H9 (cell line): ENCODE measurements around the gene DACT2. TPM values are rescaled to one million over a fixed set of nuclear protein-coding genes. Genes with fewer than 3 reads are reported as not detected.

Experiments used
- DNase-seq: peaks from one replicate; pipeline ENCODE4 v3.0.0-alpha.2; 2017
- H2AFZ ChIP-seq: one replicate; pipeline ENCODE4 v1.6.1; 2013; ENCODE audit warnings: mild to moderate bottlenecking, low read length, control low read depth, moderate library complexity
- H2AK5ac ChIP-seq: 2 replicates; pipeline ENCODE4 v1.6.1; 2013; ENCODE audit warnings: low read length, control low read depth, mixed read lengths; ENCODE audit not compliant: insufficient read length
- H2BK120ac ChIP-seq: one replicate; pipeline ENCODE4 v1.6.1; 2013; ENCODE audit warnings: low read depth, mild to moderate bottlenecking, low read length, control low read depth, inconsistent platforms; ENCODE audit not compliant: poor library complexity, severe bottlenecking
- H2BK12ac ChIP-seq: 2 replicates; pipeline ENCODE4 v1.6.1; 2013; ENCODE audit warnings: low read length, control low read depth, mixed read lengths, low read depth; ENCODE audit not compliant: insufficient read length
- H2BK15ac ChIP-seq: 2 replicates; pipeline ENCODE4 v1.6.1; 2013; ENCODE audit warnings: low read depth, low read length, control low read depth
- H2BK20ac ChIP-seq: one replicate; pipeline ENCODE4 v1.6.1; 2013; ENCODE audit warnings: low read depth, mild to moderate bottlenecking, low read length, control low read depth, inconsistent platforms; ENCODE audit not compliant: poor library complexity, severe bottlenecking
- H2BK5ac ChIP-seq: 2 replicates; pipeline ENCODE4 v1.6.1; 2013; ENCODE audit warnings: low read length, control low read depth, mixed read lengths; ENCODE audit not compliant: insufficient read length
- H3K14ac ChIP-seq: 2 replicates; pipeline ENCODE4 v1.6.1; 2013; ENCODE audit warnings: low read length, control low read depth; ENCODE audit not compliant: insufficient read depth
- H3K18ac ChIP-seq: 2 replicates; pipeline ENCODE4 v1.6.1; 2013; ENCODE audit warnings: low read depth, mild to moderate bottlenecking, mixed read lengths, low read length, control low read depth; ENCODE audit not compliant: insufficient read length
- H3K23ac ChIP-seq: 2 replicates; pipeline ENCODE4 v1.6.1; 2013; ENCODE audit warnings: low read length, control low read depth, mixed read lengths, low read depth; ENCODE audit not compliant: insufficient read length
- H3K23me2 ChIP-seq: 2 replicates; pipeline ENCODE4 v1.6.1; 2013; ENCODE audit warnings: low read depth, mild to moderate bottlenecking, mixed read lengths, low read length, control low read depth; ENCODE audit not compliant: insufficient read length, poor library complexity, severe bottlenecking
- H3K27ac ChIP-seq: 2 replicates; pipeline ENCODE4 v1.5.1; 2013; ENCODE audit warnings: low read length, control low read depth, mixed read lengths, low read depth; ENCODE audit not compliant: insufficient read length
- H3K27me3 ChIP-seq: 2 replicates; pipeline ENCODE4 v1.6.1; 2013; ENCODE audit warnings: low read length, control low read depth, inconsistent platforms; ENCODE audit not compliant: insufficient read depth
- H3K4ac ChIP-seq: 2 replicates; pipeline ENCODE4 v1.6.1; 2013; ENCODE audit warnings: low read depth, mild to moderate bottlenecking, control low read depth, inconsistent platforms, low read length, moderate library complexity
- H3K4me1 ChIP-seq: 2 replicates; pipeline ENCODE4 v1.6.1; 2013; ENCODE audit warnings: low read length, control low read depth, inconsistent platforms; ENCODE audit not compliant: insufficient read depth
- H3K4me2 ChIP-seq: 2 replicates; pipeline ENCODE4 v1.6.1; 2013; ENCODE audit warnings: low read length, control low read depth, mixed read lengths; ENCODE audit not compliant: insufficient read length, insufficient read depth
- H3K56ac ChIP-seq: 2 replicates; pipeline ENCODE4 v1.6.1; 2013; ENCODE audit warnings: low read depth, mild to moderate bottlenecking, mixed read lengths, low read length, control low read depth; ENCODE audit not compliant: insufficient read length
- H3K79me1 ChIP-seq: 2 replicates; pipeline ENCODE4 v1.6.1; 2013; ENCODE audit warnings: low read depth, mild to moderate bottlenecking, moderate library complexity, low read length, control low read depth, inconsistent platforms; ENCODE audit not compliant: insufficient read depth, poor library complexity, severe bottlenecking
- H3K79me2 ChIP-seq: 2 replicates; pipeline ENCODE4 v1.6.1; 2013; ENCODE audit warnings: low read length, control low read depth, inconsistent platforms; ENCODE audit not compliant: insufficient read depth
- H3K9ac ChIP-seq: 2 replicates; pipeline ENCODE4 v1.6.1; 2013; ENCODE audit warnings: low read length, control low read depth, mixed read lengths; ENCODE audit not compliant: insufficient read length; ENCODE audit errors: extremely low read depth
- H3K9me3 ChIP-seq: one replicate; pipeline ENCODE4 v1.6.1; 2013; ENCODE audit warnings: low read depth, low read length, inconsistent platforms; ENCODE audit not compliant: control insufficient read depth
- H3T11ph ChIP-seq: one replicate; pipeline ENCODE4 v1.6.1; 2013; ENCODE audit warnings: mild to moderate bottlenecking, low read length, control low read depth, inconsistent platforms
- H4K20me1 ChIP-seq: one replicate; pipeline ENCODE4 v1.6.1; 2013; ENCODE audit not compliant: control insufficient read depth, insufficient read length, insufficient read depth
- H4K5ac ChIP-seq: 2 replicates; pipeline ENCODE4 v1.6.1; 2013; ENCODE audit warnings: low read depth, mild to moderate bottlenecking, mixed read lengths, low read length, control low read depth; ENCODE audit not compliant: insufficient read length
- H4K8ac ChIP-seq: replicated peaks from 2 replicates; pipeline ENCODE4 v1.6.1; 2013; ENCODE audit warnings: low read length, control low read depth, mixed read lengths, low read depth; ENCODE audit not compliant: insufficient read length
- H4K91ac ChIP-seq: 2 replicates; pipeline ENCODE4 v1.6.1; 2013; ENCODE audit warnings: low read depth, mild to moderate bottlenecking, moderate library complexity, mixed read lengths, low read length, control low read depth; ENCODE audit not compliant: insufficient read length
- H3K27ac Mint-ChIP-seq, 3 experiments: 2 replicates in 2 of 3; 3 replicates in 1 of 3; pipeline ENCODE4 v1.8.0; 2020 to 2021; ENCODE audit warnings: mixed read lengths in 3 of 3, mild to moderate bottlenecking in 1 of 3, moderate library complexity in 1 of 3
- H3K27me3 Mint-ChIP-seq: 2 replicates; pipeline ENCODE4 v1.8.0; 2021; ENCODE audit warnings: low read depth, mild to moderate bottlenecking, moderate library complexity, mixed read lengths
- H3K36me3 Mint-ChIP-seq, 3 experiments: 2 replicates in 2 of 3; 3 replicates in 1 of 3; pipeline ENCODE4 v1.8.0; 2020 to 2021; ENCODE audit warnings: low read depth in 3 of 3, mixed read lengths in 3 of 3; ENCODE audit not compliant: insufficient read depth in 1 of 3
- H3K4me1 Mint-ChIP-seq, 2 experiments: 2 replicates each; pipeline ENCODE4 v1.8.0; 2020; ENCODE audit warnings: mixed read lengths in 2 of 2
- H3K4me3 Mint-ChIP-seq, 2 experiments: 2 replicates in 1 of 2; 3 replicates in 1 of 2; pipeline ENCODE4 v1.8.0; 2020 to 2021; ENCODE audit warnings: mild to moderate bottlenecking in 2 of 2, mixed read lengths in 2 of 2, moderate library complexity in 1 of 2
- H3K9me3 Mint-ChIP-seq, 2 experiments: 2 replicates in 1 of 2; 3 replicates in 1 of 2; pipeline ENCODE4 v1.8.0; 2020; ENCODE audit warnings: mild to moderate bottlenecking in 2 of 2, mixed read lengths in 2 of 2, moderate library complexity in 1 of 2
- WGBS: extraction: QIAGEN DNeasy Blood & Tissue Kit; methylation state at CpG from one replicate; pipeline ENCODE4 v1.1.7; 2013; ENCODE audit warnings: missing lambda C conversion rate, low lambda C conversion rate, mixed read lengths; ENCODE audit not compliant: insufficient read length; ENCODE audit errors: extremely low coverage; 5-methylcytosine and 5-hydroxymethylcytosine counted together
- total RNA-seq: library from RNA; stranded (reverse); gene quantifications from 2 replicates; pipeline ENCODE4 v1.2.1, GENCODE V29; 2021
- TF ChIP-seq, protein P1 (sequence below): fragments of 200-600 bp; sonication (generic); conservative IDR thresholded peaks from 3 replicates; pipeline ENCODE4 v1.8.0; 2021; ENCODE audit warnings: antibody characterized with exemption, mild to moderate bottlenecking

Gene DACT2
- total RNA-seq, 1 experiment from 2014 or later = 1.8 TPM

DNA sequence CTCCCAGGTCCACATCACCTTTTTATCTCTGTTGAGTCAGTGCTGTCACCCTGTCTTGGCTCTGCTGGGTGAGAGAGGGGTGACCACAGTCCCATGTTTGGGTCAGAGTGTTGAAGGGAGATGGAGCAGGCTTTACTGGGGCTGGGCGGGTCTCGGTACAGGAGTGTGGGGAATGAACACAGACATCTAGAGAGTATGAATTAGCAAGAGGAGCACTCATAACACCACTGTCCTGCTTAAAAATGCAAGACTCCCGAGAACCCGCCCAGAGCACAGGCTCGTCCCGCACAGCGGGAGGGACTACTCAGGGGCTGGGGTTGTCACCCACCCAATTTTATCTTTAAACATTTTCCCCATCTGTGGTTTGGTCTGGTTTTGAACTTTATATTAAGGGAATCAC is 27.5 kb upstream of the DACT2 start:
- Histone ChIP-seq H2BK20ac (no peak overlapping the region), H3K14ac (no peak overlapping the region; the same call in 1 of the 2 replicates), H3K4ac (no peak overlapping the region), H4K20me1 (no peaks in the 10 kb centered on the region), H3K23ac (no peak overlapping the region), H3K4me1 (no peaks in the 10 kb centered on the region), H4K8ac (no peak overlapping the region), H3K27me3 (no peaks in the 10 kb centered on the region), H3K79me2 (no peaks in the 10 kb centered on the region), H2BK15ac (no peak overlapping the region), H2BK120ac (no peak overlapping the region), H3T11ph (no peak overlapping the region), H3K56ac (no peak overlapping the region), H3K9ac (no peak overlapping the region), H2AFZ (no peak overlapping the region), H2BK5ac (no peak overlapping the region), H2AK5ac (no peak overlapping the region), H3K9me3 (no peaks in the 10 kb centered on the region), H3K4me2 (no peak overlapping the region), H3K23me2 (no peaks in the 10 kb centered on the region), H3K79me1 (no peaks in the 10 kb centered on the region), H4K5ac (no peak overlapping the region), H2BK12ac (no peak overlapping the region), H3K27ac (no peak overlapping the region), H3K18ac (no peak overlapping the region), H4K91ac (no peak overlapping the region)
- H3K27ac Mint-ChIP-seq = no peak overlapping the region
- peaks cover 13 to 18% of the 10 kb centered on the region in 2 experiments for H3K4me1 Mint-ChIP-seq
- no peaks in the 10 kb centered on the region; a peak in 2 of 5 replicates for H3K9me3 Mint-ChIP-seq
- WGBS = no CpG with 5 or more reads among the region's 7 CpGs
- H3K27me3 Mint-ChIP-seq = peaks cover 6% of the 10 kb centered on the region
- no peak overlapping the region for H3K4me3 Mint-ChIP-seq
- TF ChIP-seq, protein P1, sequence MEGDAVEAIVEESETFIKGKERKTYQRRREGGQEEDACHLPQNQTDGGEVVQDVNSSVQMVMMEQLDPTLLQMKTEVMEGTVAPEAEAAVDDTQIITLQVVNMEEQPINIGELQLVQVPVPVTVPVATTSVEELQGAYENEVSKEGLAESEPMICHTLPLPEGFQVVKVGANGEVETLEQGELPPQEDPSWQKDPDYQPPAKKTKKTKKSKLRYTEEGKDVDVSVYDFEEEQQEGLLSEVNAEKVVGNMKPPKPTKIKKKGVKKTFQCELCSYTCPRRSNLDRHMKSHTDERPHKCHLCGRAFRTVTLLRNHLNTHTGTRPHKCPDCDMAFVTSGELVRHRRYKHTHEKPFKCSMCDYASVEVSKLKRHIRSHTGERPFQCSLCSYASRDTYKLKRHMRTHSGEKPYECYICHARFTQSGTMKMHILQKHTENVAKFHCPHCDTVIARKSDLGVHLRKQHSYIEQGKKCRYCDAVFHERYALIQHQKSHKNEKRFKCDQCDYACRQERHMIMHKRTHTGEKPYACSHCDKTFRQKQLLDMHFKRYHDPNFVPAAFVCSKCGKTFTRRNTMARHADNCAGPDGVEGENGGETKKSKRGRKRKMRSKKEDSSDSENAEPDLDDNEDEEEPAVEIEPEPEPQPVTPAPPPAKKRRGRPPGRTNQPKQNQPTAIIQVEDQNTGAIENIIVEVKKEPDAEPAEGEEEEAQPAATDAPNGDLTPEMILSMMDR = no peak
- no peak for DNase-seq
- no peaks in the 10 kb centered on the region; a peak in 1 of 7 replicates for H3K36me3 Mint-ChIP-seq
